Immature natural killer cell (primary cell): Measurements from ENCODE around the gene KATNB1. TPM values are rescaled to one million over a fixed set of nuclear protein-coding genes. Genes with fewer than 3 reads are reported as not detected.

Source experiments
- polyA plus RNA-seq, 3 donors: library from polyadenylated mRNA; unstranded; fragments of 300-500 nt; fragmentation: Illumina TruSeq; gene quantifications; one replicate each; pipeline ENCODE4 v1.2.3, GENCODE V29; 2021

KATNB1 gene
- polyA plus RNA-seq, 3 donors from 2014 or later = 21.6 to 43.9 (median 43.1) TPM

Other genes with a start within 250 kb of the KATNB1 start
- 1 to 10 TPM; 2.2 to 3.2 (median 2.8) TPM for gene DOK4, start 249.3 kb upstream of the KATNB1 start, polyA plus RNA-seq
- gene CCDC102A, start 199.2 kb upstream of the KATNB1 start, polyA plus RNA-seq = 10 to 100 TPM in 2 of 3 donors, 1 to 10 TPM in 1; 8.8 to 26.4 (median 13.9) TPM
- 100 to 1,000 TPM in 1 of 3 donors, 10 to 100 TPM in 2; 43.2 to 124 (median 77.4) TPM for gene ADGRG5, start 193.1 kb upstream of the KATNB1 start, polyA plus RNA-seq
- 100 to 1,000 TPM; 218 to 784 (median 395) TPM for gene ADGRG1, start 107.1 kb upstream of the KATNB1 start, polyA plus RNA-seq
- gene ADGRG3, start 67.5 kb upstream of the KATNB1 start, polyA plus RNA-seq = 10 to 100 TPM; 13.1 to 18.4 (median 15.7) TPM
- gene DRC7, start 41.0 kb upstream of the KATNB1 start, polyA plus RNA-seq = not detected
- 10 to 100 TPM in 2 of 3 donors, 1 to 10 TPM in 1; 5.1 to 13.6 (median 12.2) TPM for gene KIFC3, start 66.7 kb downstream of the KATNB1 start, polyA plus RNA-seq
- gene CNGB1, start 235.4 kb downstream of the KATNB1 start, polyA plus RNA-seq = not detected